ENCODE data around the gene MIER1.
A peak's percentile ranks its signal among the peaks of the same experiment; 100 is the strongest.
"Not testable (repeated sequence)": the region's sequence is repeated elsewhere in the genome, so short reads cannot be mapped to it uniquely, and the experiment has no call there.

The MIER1 gene

GRCh38 chr1:66924756-66925557, at the start of gene MIER1, which contains the start of gene DNAI4:
Gene MIER1 (plus strand): TSS chr1:66924990. CDS start chr1:66925029, 39 bp downstream.
Gene DNAI4 (minus strand): TSS chr1:66924856. CDS start chr1:66924831, 25 bp downstream.
- peak; percentile 86 to 95 for DNase-seq (ENCODE audit: low read depth in 2 of 2, low spot score in 1 of 2)

GRCh38 chr1:66876664-66877063, 48.1 kb upstream of the MIER1 start:
- no peak for DNase-seq (ENCODE audit: low read depth in 2 of 2, low spot score in 1 of 2)

- DNase-seq (ENCODE audit: low read depth in 2 of 2, low spot score in 1 of 2) = no peak
These were observed 35.8 kb upstream of the MIER1 start for GRCh38 chr1:66889030-66889429.

GRCh38 chr1:66890621-66891020, 34.2 kb upstream of the MIER1 start:
- no peak for DNase-seq (ENCODE audit: low read depth in 2 of 2, low spot score in 1 of 2)

GRCh38 chr1:66893712-66894111, 31.1 kb upstream of the MIER1 start:
- DNase-seq (ENCODE audit: low read depth in 2 of 2, low spot score in 1 of 2) = no peak

GRCh38 chr1:66915203-66915602, 9.6 kb upstream of the MIER1 start:
- DNase-seq (ENCODE audit: low read depth in 2 of 2, low spot score in 1 of 2) = not testable (repeated sequence)

- DNase-seq (ENCODE audit: low read depth in 2 of 2, low spot score in 1 of 2) = no peak
These were observed 8.5 kb upstream of the MIER1 start for GRCh38 chr1:66916320-66916719.

- DNase-seq (ENCODE audit: low read depth in 2 of 2, low spot score in 1 of 2) = no peak
These were observed 7.3 kb upstream of the MIER1 start for GRCh38 chr1:66917476-66917875.

- no peak for DNase-seq (ENCODE audit: low read depth in 2 of 2, low spot score in 1 of 2)
These were observed 5.7 kb upstream of the MIER1 start for GRCh38 chr1:66919063-66919462.

- no peak for DNase-seq (ENCODE audit: low read depth in 2 of 2, low spot score in 1 of 2)
These were observed 5.0 kb upstream of the MIER1 start for GRCh38 chr1:66919828-66920227.

GRCh38 chr1:66920543-66920942, 4.2 kb upstream of the MIER1 start:
- DNase-seq (ENCODE audit: low read depth in 2 of 2, low spot score in 1 of 2) = no peak

- no peak for DNase-seq (ENCODE audit: low read depth in 2 of 2, low spot score in 1 of 2)
These were observed 744 bp downstream of the MIER1 start for GRCh38 chr1:66925558-66925910.

- no peak for DNase-seq (ENCODE audit: low read depth in 2 of 2, low spot score in 1 of 2)
These were observed 1.2 kb downstream of the MIER1 start for GRCh38 chr1:66925944-66926343.

GRCh38 chr1:66927528-66927927, 2.7 kb downstream of the MIER1 start:
- no peak for DNase-seq (ENCODE audit: low read depth in 2 of 2, low spot score in 1 of 2)

GRCh38 chr1:66929146-66929688, 4.4 kb downstream of the MIER1 start:
- DNase-seq (ENCODE audit: low read depth in 2 of 2, low spot score in 1 of 2) = no peak

GRCh38 chr1:66929691-66929998, 4.9 kb downstream of the MIER1 start:
- no peak for DNase-seq (ENCODE audit: low read depth in 2 of 2, low spot score in 1 of 2)

GRCh38 chr1:66929999-66930822, 5.4 kb downstream of the MIER1 start:
- peak; percentile 81 to 91 for DNase-seq (ENCODE audit: low read depth in 2 of 2, low spot score in 1 of 2)

GRCh38 chr1:66930823-66931174, 6.0 kb downstream of the MIER1 start:
- DNase-seq (ENCODE audit: low read depth in 2 of 2, low spot score in 1 of 2) = no peak

- no peak for DNase-seq (ENCODE audit: low read depth in 2 of 2, low spot score in 1 of 2)
These were observed 6.8 kb downstream of the MIER1 start for GRCh38 chr1:66931590-66931989.

GRCh38 chr1:66932291-66932690, 7.5 kb downstream of the MIER1 start:
- no peak for DNase-seq (ENCODE audit: low read depth in 2 of 2, low spot score in 1 of 2)

GRCh38 chr1:66933887-66934700, 9.3 kb downstream of the MIER1 start:
- no peak for DNase-seq (ENCODE audit: low read depth in 2 of 2, low spot score in 1 of 2)

Measured in stimulated activated CD8-positive, alpha-beta memory T cell treated with anti-CD3 and anti-CD28 coated beads, Interleukin-4, amount 100 ng/mL, for 4 hours (primary cell).